Measurements from ENCODE around the gene PCDH9. TPM values are rescaled to one million over a fixed set of nuclear protein-coding genes. Genes with fewer than 3 reads are reported as not detected.

PCDH9 gene
- total and polyA plus RNA-seq, 3 donors from 2014 or later = 2.3 to 4.6 (median 3.5) TPM

- DNase-seq = no peak
Observed at GRCh38 chr13:66553391-66553790, 676.7 kb downstream of the PCDH9 start.

GRCh38 chr13:66551128-66551527 is 679.0 kb downstream of the PCDH9 start:
- H3K4me3 ChIP-seq = no peak overlapping the region
- H3K9me3 ChIP-seq = no peaks in the 10 kb centered on the region
- TF ChIP-seq POLR2A (IDR thresholded peaks at IDR 0.05) (no peak), CTCF (IDR thresholded peaks at IDR 0.05) (no peak)
- no peak overlapping the region for H3K27ac ChIP-seq
- no peaks in the 10 kb centered on the region for H3K36me3 ChIP-seq (ENCODE audit: low read depth, missing control alignments)
- H3K27me3 ChIP-seq = no peaks in the 10 kb centered on the region
- no peaks in the 10 kb centered on the region for H3K4me1 ChIP-seq
- intact Hi-C loops (cut with DNase I; ENCODE audit: low total_unique reads) = no loop called here
- no peak for DNase-seq
- WGBS, 2 donors = 37 to 38% methylated on average over 4 of the region's 4 CpGs

More at GRCh38 chr13:66553391-66553790, 676.7 kb downstream of the PCDH9 start:
- TF ChIP-seq CTCF (IDR thresholded peaks at IDR 0.05) (no peak), POLR2A (IDR thresholded peaks at IDR 0.05) (no peak)
- WGBS, 2 donors = 94% methylated on average over 2 of the region's 2 CpGs
- no peaks in the 10 kb centered on the region for H3K27me3 ChIP-seq
- no peak overlapping the region for H3K27ac ChIP-seq
- intact Hi-C loops (cut with DNase I; ENCODE audit: low total_unique reads) = no loop called here
- no peaks in the 10 kb centered on the region for H3K9me3 ChIP-seq
- H3K4me3 ChIP-seq = no peak overlapping the region
- no peaks in the 10 kb centered on the region for H3K36me3 ChIP-seq (ENCODE audit: low read depth, missing control alignments)
- H3K4me1 ChIP-seq = no peaks in the 10 kb centered on the region

GRCh38 chr13:66547685-66548084 is 682.5 kb downstream of the PCDH9 start:
- no peaks in the 10 kb centered on the region for H3K27me3 ChIP-seq
- no peaks in the 10 kb centered on the region for H3K4me1 ChIP-seq
- no peaks in the 10 kb centered on the region for H3K36me3 ChIP-seq (ENCODE audit: low read depth, missing control alignments)
- H3K4me3 ChIP-seq = no peak overlapping the region
- no peak overlapping the region for H3K27ac ChIP-seq
- no peaks in the 10 kb centered on the region for H3K9me3 ChIP-seq
- DNase-seq = no peak
- intact Hi-C loops (cut with DNase I; ENCODE audit: low total_unique reads) = no loop called here
- WGBS, 2 donors = 97 to 98% methylated on average over 4 of the region's 4 CpGs
- no peak for TF ChIP-seq CTCF (IDR thresholded peaks at IDR 0.05)
- no peak for TF ChIP-seq POLR2A (IDR thresholded peaks at IDR 0.05)

GRCh38 chr13:66546534-66547379 is 683.4 kb downstream of the PCDH9 start:
- Histone ChIP-seq H3K4me3 (no peak overlapping the region), H3K9me3 (no peaks in the 10 kb centered on the region), H3K27me3 (no peaks in the 10 kb centered on the region), H3K36me3 (ENCODE audit: low read depth, missing control alignments) (no peaks in the 10 kb centered on the region), H3K27ac (no peak overlapping the region), H3K4me1 (no peaks in the 10 kb centered on the region)
- intact Hi-C loops (cut with DNase I; ENCODE audit: low total_unique reads) = no loop called here
- no peak for TF ChIP-seq CTCF (IDR thresholded peaks at IDR 0.05)
- no peak for DNase-seq
- 76 to 86% methylated on average over 2 of the region's 2 CpGs for WGBS, 2 donors

GRCh38 chr13:66543780-66544179 is 686.4 kb downstream of the PCDH9 start:
- intact Hi-C loops (cut with DNase I; ENCODE audit: low total_unique reads) = no loop called here
- Histone ChIP-seq H3K27me3 (no peaks in the 10 kb centered on the region), H3K36me3 (ENCODE audit: low read depth, missing control alignments) (no peaks in the 10 kb centered on the region), H3K4me1 (no peaks in the 10 kb centered on the region), H3K27ac (no peak overlapping the region), H3K4me3 (no peak overlapping the region), H3K9me3 (no peaks in the 10 kb centered on the region)
- DNase-seq = no peak
- 69 to 78% methylated on average over 1 of the region's 1 CpG for WGBS, 2 donors
- TF ChIP-seq POLR2A (IDR thresholded peaks at IDR 0.05) (no peak), CTCF (IDR thresholded peaks at IDR 0.05) (no peak)
